ENCODE measurements around the gene EXOC6B.

DNA sequence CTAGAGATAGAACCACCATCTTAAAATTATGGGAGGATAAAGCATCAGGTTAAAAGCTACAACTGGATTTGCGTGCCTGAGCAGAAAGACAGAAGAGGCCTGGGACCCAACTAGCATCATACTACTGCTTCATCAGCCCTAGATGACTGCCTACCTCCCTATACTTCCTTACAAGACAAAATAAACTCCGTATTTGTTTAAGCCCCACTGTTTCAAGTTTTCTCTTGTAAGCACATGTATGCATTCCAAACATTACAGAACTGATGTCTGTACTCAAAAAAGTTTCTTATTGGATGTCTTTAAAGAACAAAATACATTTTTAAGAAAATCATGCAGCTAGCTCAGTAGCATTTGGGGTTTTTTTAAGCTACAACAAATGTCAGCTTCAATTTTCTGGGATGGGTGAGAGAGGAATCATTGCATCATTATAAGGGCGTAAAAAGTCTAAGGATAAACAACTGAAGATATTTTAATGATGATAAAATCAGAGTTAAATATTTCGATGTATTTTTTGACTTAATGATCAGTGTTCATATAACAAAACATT lies 213.1 kb downstream of the EXOC6B start:
- TF ChIP-seq, protein P1, sequence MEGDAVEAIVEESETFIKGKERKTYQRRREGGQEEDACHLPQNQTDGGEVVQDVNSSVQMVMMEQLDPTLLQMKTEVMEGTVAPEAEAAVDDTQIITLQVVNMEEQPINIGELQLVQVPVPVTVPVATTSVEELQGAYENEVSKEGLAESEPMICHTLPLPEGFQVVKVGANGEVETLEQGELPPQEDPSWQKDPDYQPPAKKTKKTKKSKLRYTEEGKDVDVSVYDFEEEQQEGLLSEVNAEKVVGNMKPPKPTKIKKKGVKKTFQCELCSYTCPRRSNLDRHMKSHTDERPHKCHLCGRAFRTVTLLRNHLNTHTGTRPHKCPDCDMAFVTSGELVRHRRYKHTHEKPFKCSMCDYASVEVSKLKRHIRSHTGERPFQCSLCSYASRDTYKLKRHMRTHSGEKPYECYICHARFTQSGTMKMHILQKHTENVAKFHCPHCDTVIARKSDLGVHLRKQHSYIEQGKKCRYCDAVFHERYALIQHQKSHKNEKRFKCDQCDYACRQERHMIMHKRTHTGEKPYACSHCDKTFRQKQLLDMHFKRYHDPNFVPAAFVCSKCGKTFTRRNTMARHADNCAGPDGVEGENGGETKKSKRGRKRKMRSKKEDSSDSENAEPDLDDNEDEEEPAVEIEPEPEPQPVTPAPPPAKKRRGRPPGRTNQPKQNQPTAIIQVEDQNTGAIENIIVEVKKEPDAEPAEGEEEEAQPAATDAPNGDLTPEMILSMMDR (IDR thresholded peaks at IDR 0.05): no peak
- TF ChIP-seq POLR2A (IDR thresholded peaks at IDR 0.05): no peak
